ENCODE data around the gene SAMD5. TPM values are rescaled to one million over a fixed set of nuclear protein-coding genes. Genes with fewer than 3 reads are reported as not detected.

The SAMD5 gene
- total RNA-seq, 1 experiment from 2014 or later = 0.04 TPM

DNA sequence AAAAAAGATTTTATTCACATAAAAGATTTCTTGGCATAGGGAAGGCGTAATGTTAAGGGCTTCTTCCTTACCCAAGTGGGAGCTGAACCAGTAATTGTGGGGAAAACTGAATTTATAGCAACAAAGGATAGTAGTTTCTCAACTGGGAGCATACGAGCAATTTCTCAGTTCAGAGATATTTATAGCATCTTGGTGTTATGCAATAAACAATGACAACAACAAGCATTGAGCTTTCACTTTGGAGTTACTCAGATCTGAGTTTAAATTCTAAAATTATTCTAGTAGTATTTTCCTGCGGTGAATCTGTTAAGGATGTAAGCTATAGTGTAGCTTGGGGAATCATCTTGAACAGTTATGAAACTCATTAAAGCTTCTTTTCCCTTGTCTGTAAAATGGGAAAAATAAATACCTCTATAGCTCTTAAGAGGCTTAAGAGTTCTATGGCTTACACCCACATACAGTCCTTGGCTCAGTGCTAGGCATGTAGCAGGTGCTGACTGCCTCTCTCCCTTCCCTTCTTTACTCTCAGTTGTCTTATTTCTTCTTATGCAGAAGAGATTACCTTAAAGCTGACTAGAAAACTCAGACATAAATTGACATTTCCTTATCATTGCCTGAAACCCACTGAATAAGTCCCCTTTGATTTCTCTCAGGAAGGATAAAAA lies 58.8 kb downstream of the SAMD5 start:
- Histone ChIP-seq H3K23me2 (ENCODE audit: insufficient read length, low read depth, low read length, poor library complexity, severe bottlenecking) (no peaks in the 10 kb centered on the region), H3K4me2 (ENCODE audit: insufficient read depth, insufficient read length, low read length) (no peak overlapping the region), H4K5ac (ENCODE audit: insufficient read length, low read depth, low read length) (no peak overlapping the region), H3K27me3 (ENCODE audit: insufficient read depth, low read length) (no peaks in the 10 kb centered on the region), H3K4me1 (ENCODE audit: insufficient read depth, low read length) (no peaks in the 10 kb centered on the region), H3K9ac (ENCODE audit: extremely low read depth, insufficient read length, low read length) (no peak overlapping the region), H3K27ac (ENCODE audit: insufficient read length, low read depth, low read length) (no peak overlapping the region), H2AK5ac (ENCODE audit: insufficient read length, low read length) (no peak overlapping the region), H3K4ac (ENCODE audit: low read depth, low read length) (no peak overlapping the region), H4K8ac (replicated peaks; ENCODE audit: insufficient read length, low read depth, low read length) (no peak overlapping the region), H2BK12ac (ENCODE audit: insufficient read length, low read depth, low read length) (no peak overlapping the region), H3T11ph (ENCODE audit: low read length) (no peak overlapping the region), H3K56ac (ENCODE audit: insufficient read length, low read depth, low read length) (no peak overlapping the region), H2BK5ac (ENCODE audit: insufficient read length, low read length) (no peak overlapping the region), H3K79me2 (ENCODE audit: insufficient read depth, low read length) (no peaks in the 10 kb centered on the region), H3K18ac (ENCODE audit: insufficient read length, low read depth, low read length) (no peak overlapping the region), H3K14ac (ENCODE audit: insufficient read depth, low read length) (no peak overlapping the region), H2BK120ac (ENCODE audit: low read depth, low read length, poor library complexity, severe bottlenecking) (no peak overlapping the region), H2BK15ac (ENCODE audit: low read depth, low read length) (no peak overlapping the region), H4K91ac (ENCODE audit: insufficient read length, low read depth, low read length) (no peak overlapping the region), H4K20me1 (ENCODE audit: control insufficient read depth, insufficient read depth, insufficient read length) (no peaks in the 10 kb centered on the region), H2BK20ac (ENCODE audit: low read depth, low read length, poor library complexity, severe bottlenecking) (no peak overlapping the region), H3K23ac (ENCODE audit: insufficient read length, low read depth, low read length) (no peak overlapping the region), H2AFZ (ENCODE audit: low read length) (no peak overlapping the region), H3K79me1 (ENCODE audit: insufficient read depth, low read depth, low read length, poor library complexity, severe bottlenecking) (no peaks in the 10 kb centered on the region), H3K9me3 (ENCODE audit: control insufficient read depth, low read depth, low read length) (no peaks in the 10 kb centered on the region)
- no peaks in the 10 kb centered on the region for H3K9me3 Mint-ChIP-seq
- DNase-seq = no peak
- TF ChIP-seq, protein P1, sequence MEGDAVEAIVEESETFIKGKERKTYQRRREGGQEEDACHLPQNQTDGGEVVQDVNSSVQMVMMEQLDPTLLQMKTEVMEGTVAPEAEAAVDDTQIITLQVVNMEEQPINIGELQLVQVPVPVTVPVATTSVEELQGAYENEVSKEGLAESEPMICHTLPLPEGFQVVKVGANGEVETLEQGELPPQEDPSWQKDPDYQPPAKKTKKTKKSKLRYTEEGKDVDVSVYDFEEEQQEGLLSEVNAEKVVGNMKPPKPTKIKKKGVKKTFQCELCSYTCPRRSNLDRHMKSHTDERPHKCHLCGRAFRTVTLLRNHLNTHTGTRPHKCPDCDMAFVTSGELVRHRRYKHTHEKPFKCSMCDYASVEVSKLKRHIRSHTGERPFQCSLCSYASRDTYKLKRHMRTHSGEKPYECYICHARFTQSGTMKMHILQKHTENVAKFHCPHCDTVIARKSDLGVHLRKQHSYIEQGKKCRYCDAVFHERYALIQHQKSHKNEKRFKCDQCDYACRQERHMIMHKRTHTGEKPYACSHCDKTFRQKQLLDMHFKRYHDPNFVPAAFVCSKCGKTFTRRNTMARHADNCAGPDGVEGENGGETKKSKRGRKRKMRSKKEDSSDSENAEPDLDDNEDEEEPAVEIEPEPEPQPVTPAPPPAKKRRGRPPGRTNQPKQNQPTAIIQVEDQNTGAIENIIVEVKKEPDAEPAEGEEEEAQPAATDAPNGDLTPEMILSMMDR (conservative IDR thresholded peaks at IDR 0.05) = no peak
- no CpG with 5 or more reads among the region's 3 CpGs for WGBS (ENCODE audit: extremely low coverage, insufficient read length, low lambda C conversion rate)
- H3K27ac Mint-ChIP-seq = no peak overlapping the region
- no peaks in the 10 kb centered on the region for H3K4me1 Mint-ChIP-seq
- no peaks in the 10 kb centered on the region for H3K27me3 Mint-ChIP-seq (ENCODE audit: low read depth)
- no peak overlapping the region for H3K4me3 Mint-ChIP-seq
- no peaks in the 10 kb centered on the region for H3K36me3 Mint-ChIP-seq (ENCODE audit: insufficient read depth in 1 of 3, low read depth in 3 of 3)
